Esophagus (tissue), 2 donors: ENCODE data around the gene MDFI. TPM values are rescaled to one million over a fixed set of nuclear protein-coding genes. Genes with fewer than 3 reads are reported as not detected.

Source experiments
- H3K27ac ChIP-seq, 2 donors: one replicate each; pipeline ENCODE4 v1.5.1; 2013; ENCODE audit warnings: low read depth in 2 of 2, mild to moderate bottlenecking in 2 of 2, inconsistent platforms in 1 of 2, low read length in 1 of 2, moderate library complexity in 1 of 2
- H3K27me3 ChIP-seq, 2 donors: one replicate each; pipeline ENCODE4 v1.6.1; 2013; ENCODE audit warnings: low read length in 2 of 2, control low read depth in 1 of 2, mild to moderate bottlenecking in 1 of 2; ENCODE audit not compliant: insufficient read depth in 2 of 2, control insufficient read depth in 1 of 2
- H3K36me3 ChIP-seq, 2 donors: one replicate each; pipeline ENCODE4 v1.6.1; 2013; ENCODE audit warnings: low read length in 1 of 2; ENCODE audit not compliant: control insufficient read depth in 2 of 2, insufficient read depth in 2 of 2
- H3K4me1 ChIP-seq, 2 donors: one replicate each; pipeline ENCODE4 v1.6.1; 2013; ENCODE audit warnings: low read length in 1 of 2; ENCODE audit not compliant: control insufficient read depth in 2 of 2, insufficient read depth in 2 of 2
- H3K4me3 ChIP-seq, 2 donors: one replicate each; pipeline ENCODE4 v1.5.1; 2013; ENCODE audit warnings: low read length in 2 of 2, mild to moderate bottlenecking in 2 of 2, low read depth in 1 of 2, moderate library complexity in 1 of 2
- H3K9me3 ChIP-seq, 2 donors: one replicate each; pipeline ENCODE4 v1.6.1; 2013; ENCODE audit warnings: mild to moderate bottlenecking in 2 of 2, low read depth in 1 of 2, low read length in 1 of 2, moderate library complexity in 1 of 2; ENCODE audit not compliant: control insufficient read depth in 2 of 2, insufficient read depth in 1 of 2
- WGBS, 2 donors: extraction: QIAGEN DNeasy Blood & Tissue Kit; methylation state at CpG; one replicate each; pipeline ENCODE4 v1.1.7; 2013; 5-methylcytosine and 5-hydroxymethylcytosine counted together
- polyA plus RNA-seq, 2 donors: library from polyadenylated mRNA; stranded (reverse); fragments of 200-250 nt; gene quantifications; one replicate each; pipeline ENCODE4 v1.2.3, GENCODE V29; 2013
- donor health status: healthy with polysubstance abuse.
- donor health status: Bipolar disorder and iron deficiency.

MDFI gene
- polyA plus RNA-seq, 2 donors, result 57.2 to 70.3 TPM

DNA sequence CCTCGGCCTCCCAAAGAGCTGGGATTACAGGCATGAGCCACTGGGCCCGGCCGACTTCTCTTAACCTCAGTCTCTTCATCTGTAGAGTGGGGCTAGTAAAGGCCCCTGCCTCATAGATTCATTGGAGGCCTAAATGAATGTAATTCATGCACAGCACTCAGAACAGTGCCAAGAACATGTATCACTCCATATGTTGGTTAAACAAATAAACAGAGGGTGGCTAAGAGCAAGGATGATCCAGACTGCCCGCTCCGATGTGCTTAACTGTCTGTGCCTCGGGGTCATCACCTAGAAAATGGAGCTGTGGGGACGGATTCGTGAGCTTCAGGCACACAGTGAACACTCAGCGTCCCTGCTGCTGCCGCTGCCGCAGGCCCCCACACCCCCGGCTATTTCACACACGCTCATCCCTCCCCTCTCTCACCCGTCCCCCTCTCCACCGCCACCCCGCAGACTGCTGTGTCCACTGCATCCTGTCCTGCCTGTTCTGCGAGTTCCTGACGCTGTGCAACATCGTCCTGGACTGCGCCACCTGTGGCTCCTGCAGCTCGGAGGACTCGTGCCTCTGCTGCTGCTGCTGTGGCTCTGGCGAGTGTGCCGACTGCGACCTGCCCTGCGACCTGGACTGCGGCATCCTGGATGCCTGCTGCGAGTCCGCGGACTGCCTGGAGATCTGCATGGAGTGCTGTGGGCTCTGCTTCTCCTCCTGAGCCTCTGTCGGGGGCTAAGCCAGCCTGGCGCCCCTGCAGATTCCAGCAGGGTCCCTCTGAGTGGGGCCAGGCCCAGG, 14.8 kb downstream of the MDFI start:
- Histone ChIP-seq H3K9me3 (no peaks in the 10 kb centered on the region), H3K4me1 (no peaks in the 10 kb centered on the region), H3K4me3 (no peak overlapping the region), H3K27me3 (no peaks in the 10 kb centered on the region), H3K27ac (no peak overlapping the region), H3K36me3 (peaks cover 0 to 16% of the 10 kb centered on the region in 2 donors)
- WGBS, 2 donors, result 70 to 81% methylated on average over 32 of the region's 32 CpGs

DNA sequence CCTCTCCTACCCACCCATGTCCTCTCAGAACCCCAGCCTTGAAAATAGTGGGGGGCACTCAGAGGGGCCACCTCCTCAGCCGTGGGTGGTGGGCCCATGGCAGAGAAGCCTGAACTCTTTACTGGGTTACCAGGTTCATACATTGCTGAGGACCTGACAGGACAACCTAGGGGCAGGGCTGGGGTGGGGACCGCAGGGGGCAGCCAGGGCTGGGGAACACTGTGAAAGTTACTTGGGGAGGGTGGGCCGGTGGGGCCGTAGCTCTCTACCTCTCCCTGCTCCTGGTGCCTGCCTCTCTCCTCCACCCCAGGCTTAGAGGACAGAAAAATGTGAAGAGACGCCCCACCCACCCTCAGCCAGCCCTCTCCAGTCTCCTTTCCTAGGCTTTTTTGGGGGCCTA, 15.4 kb downstream of the MDFI start:
- WGBS, 2 donors, result 69 to 79% methylated on average over 5 of the region's 5 CpGs
- Histone ChIP-seq H3K27me3 (no peaks in the 10 kb centered on the region), H3K4me3 (no peak overlapping the region), H3K36me3 (peaks cover 0 to 16% of the 10 kb centered on the region in 2 donors), H3K9me3 (no peaks in the 10 kb centered on the region), H3K27ac (no peak overlapping the region), H3K4me1 (no peaks in the 10 kb centered on the region)

GRCh38 chr6:41654151-41654697, 16.0 kb downstream of the MDFI start:
- Histone ChIP-seq H3K36me3 (peaks cover 0 to 12% of the 10 kb centered on the region in 2 donors), H3K4me3 (no peak overlapping the region), H3K9me3 (no peaks in the 10 kb centered on the region), H3K4me1 (no peaks in the 10 kb centered on the region), H3K27me3 (no peaks in the 10 kb centered on the region), H3K27ac (no peak overlapping the region)
- 60 to 69% methylated on average over 5 of the region's 5 CpGs for WGBS, 2 donors

DNA sequence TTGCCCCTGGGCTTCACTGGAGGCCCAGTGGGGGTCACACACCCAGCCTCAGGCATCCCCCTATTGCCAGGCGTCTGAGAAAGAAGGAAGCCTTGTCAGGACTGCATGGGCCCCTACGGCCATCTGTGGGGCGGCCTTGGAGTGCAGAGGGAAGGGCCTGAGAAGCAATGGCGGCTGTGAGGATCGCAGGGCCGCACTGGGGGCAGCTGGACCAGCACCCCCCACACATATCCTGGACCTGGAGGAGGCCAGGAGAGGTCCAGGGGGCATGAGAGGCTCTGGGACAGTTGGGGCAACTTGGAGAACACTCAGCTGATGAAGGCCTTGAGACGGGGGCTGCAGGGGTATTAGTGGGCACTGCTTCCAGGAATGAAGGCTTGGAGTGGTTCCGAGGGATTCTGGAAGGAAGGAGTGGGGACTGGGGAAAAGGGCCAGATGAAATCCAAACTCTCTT, 16.5 kb downstream of the MDFI start:
- Histone ChIP-seq H3K27me3 (no peaks in the 10 kb centered on the region), H3K9me3 (no peaks in the 10 kb centered on the region), H3K4me3 (no peak overlapping the region), H3K36me3 (peaks cover 0 to 11% of the 10 kb centered on the region in 2 donors), H3K27ac (no peak overlapping the region), H3K4me1 (no peaks in the 10 kb centered on the region)
- WGBS, 2 donors, result 81 to 84% methylated on average over 8 of the region's 8 CpGs

DNA sequence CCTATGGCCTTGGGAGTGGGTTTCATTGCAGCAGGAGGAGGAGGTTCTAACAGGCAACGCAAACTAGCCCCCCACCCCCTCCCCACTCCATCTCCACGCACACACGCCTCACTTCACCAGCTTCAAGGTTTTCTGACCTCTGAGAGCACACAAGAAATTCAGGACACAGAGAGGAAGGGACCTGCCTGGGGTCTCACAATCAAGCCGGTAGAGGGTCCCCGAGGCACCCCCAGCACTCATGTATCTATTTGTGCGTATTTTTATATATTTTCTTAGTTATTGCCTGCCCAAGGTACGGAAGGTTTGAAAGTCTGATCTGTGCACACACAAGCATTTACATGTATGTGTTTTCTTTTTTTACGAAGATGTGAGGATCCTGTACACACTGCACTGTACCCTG, 16.9 kb downstream of the MDFI start:
- H3K27me3 ChIP-seq, result no peaks in the 10 kb centered on the region
- no peaks in the 10 kb centered on the region for H3K4me1 ChIP-seq
- H3K9me3 ChIP-seq, result no peaks in the 10 kb centered on the region
- H3K36me3 ChIP-seq, result peaks cover 0 to 11% of the 10 kb centered on the region in 2 donors
- WGBS, 2 donors, result 87 to 90% methylated on average over 8 of the region's 8 CpGs
- H3K4me3 ChIP-seq, result no peak overlapping the region
- H3K27ac ChIP-seq, result no peak overlapping the region

DNA sequence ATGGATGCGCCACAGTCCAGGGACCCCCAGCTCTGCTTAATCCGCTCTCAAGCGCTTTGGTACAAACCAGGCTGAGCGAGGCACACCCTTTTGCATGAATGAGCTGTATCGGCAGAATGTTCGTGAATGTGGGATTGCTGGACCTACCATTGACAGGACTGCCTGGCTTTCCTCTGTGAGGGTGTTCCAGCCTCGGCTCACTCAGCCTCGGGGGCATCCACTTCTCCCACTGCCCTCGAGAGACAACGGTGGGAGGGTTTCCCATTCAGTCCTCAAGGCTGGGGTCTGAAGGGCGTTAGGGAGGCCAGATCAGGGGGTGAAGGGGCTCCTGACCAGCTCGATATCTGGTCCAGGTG, 17.4 kb downstream of the MDFI start:
- H3K4me1 ChIP-seq, result no peaks in the 10 kb centered on the region
- 64% methylated on average over 12 of the region's 12 CpGs for WGBS, 2 donors
- no peaks in the 10 kb centered on the region for H3K27me3 ChIP-seq
- H3K4me3 ChIP-seq, result no peak overlapping the region
- H3K9me3 ChIP-seq, result no peaks in the 10 kb centered on the region
- H3K36me3 ChIP-seq, result peaks cover 0 to 11% of the 10 kb centered on the region in 2 donors
- no peak overlapping the region for H3K27ac ChIP-seq

DNA sequence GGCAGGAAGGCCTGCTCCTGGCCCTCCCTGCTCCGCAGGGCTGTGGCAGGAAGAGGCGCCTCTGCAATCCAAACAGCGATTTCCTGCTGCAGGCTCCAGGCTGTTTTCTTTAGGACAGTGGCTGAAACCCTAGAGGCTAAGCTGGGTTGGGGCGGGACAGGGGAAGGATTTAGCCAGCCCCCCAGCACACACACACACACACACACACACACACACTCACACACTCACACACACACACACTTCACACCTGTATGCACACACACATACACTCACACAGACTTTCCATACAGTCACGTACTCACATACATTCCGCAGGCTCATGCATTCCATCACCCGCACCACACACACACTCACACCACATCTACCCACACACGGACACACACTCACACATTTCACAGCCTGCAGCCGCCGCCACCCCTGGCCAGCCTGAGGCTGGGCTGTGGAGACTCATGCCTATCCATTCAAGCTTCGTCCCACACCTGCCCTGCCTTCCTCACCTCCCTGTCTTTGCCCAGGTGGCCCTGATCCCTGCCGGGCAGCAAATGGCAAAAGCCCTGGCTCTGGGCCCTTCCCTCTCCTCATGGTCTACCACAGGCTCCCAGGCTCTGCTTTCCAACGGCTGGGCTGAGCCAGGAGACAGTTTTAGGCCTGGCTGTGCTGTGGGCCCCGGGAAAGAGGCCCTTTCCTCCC, 17.9 kb downstream of the MDFI start:
- 58 to 61% methylated on average over 14 of the region's 14 CpGs for WGBS, 2 donors
- no peaks in the 10 kb centered on the region for H3K27me3 ChIP-seq
- H3K27ac ChIP-seq, result no peak overlapping the region
- H3K36me3 ChIP-seq, result peaks cover 0 to 11% of the 10 kb centered on the region in 2 donors
- no peaks in the 10 kb centered on the region for H3K4me1 ChIP-seq
- H3K4me3 ChIP-seq, result no peak overlapping the region
- no peaks in the 10 kb centered on the region for H3K9me3 ChIP-seq

DNA sequence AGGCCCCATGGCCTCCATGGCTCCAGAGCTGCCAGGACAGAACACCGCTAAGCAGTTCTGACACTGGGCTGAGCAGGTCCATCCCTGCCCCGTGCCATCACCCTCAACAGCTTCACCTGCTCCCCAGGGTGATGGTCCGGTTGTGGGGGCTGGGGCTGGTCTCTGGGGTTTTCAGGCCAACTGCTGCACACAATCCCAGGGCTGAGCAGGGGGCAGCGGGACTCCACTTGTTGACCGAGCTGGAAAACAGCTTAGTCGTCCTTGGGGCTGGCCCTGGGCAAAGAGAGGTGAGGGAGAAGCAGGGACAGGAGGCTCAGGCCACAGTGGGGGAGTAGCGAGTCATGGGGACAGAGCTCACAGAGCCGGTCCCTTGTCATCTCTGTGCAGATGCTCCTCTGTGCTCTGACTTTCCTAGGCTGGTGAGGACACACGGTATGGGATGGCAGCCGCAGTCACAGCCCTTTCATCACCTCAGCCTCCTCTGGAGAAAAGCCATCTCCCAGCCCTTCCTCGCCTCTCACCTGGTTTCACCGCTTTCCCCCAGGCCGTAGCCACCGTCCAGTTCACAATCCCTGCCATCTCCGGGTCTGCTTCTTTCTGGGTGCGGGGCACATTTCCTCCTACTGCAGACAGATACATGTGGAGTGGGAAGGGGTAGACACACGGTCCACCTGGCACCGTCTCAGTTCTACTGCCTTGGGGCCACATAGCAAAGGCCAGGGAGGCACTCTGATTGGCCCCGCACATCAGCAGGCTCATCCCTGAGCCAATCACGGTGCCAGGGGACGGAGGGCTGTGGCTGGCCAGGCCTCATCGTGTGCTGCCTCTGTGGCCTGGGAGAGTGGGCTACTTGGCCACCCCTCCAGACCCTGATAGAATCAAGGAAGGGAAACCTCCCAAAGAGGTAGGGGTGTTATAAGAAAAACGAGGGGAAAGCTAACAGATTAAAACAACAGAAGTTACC, 19.1 kb downstream of the MDFI start:
- 79 to 84% methylated on average over 23 of the region's 23 CpGs for WGBS, 2 donors
- Histone ChIP-seq H3K27me3 (no peaks in the 10 kb centered on the region), H3K27ac (no peak overlapping the region)

GRCh38 chr6:41658636-41659035, 20.4 kb downstream of the MDFI start:
- H3K27me3 ChIP-seq, result no peaks in the 10 kb centered on the region
- no peaks in the 10 kb centered on the region for H3K9me3 ChIP-seq
- H3K27ac ChIP-seq, result no peak overlapping the region
- 83 to 92% methylated on average over 13 of the region's 13 CpGs for WGBS, 2 donors
- H3K4me1 ChIP-seq, result no peaks in the 10 kb centered on the region
- no peaks in the 10 kb centered on the region for H3K36me3 ChIP-seq
- no peak overlapping the region for H3K4me3 ChIP-seq

More for the DNA sequence above, 19.1 kb downstream of the MDFI start:
- Histone ChIP-seq H3K36me3 (peaks cover 0 to 4% of the 10 kb centered on the region in 2 donors), H3K4me1 (no peaks in the 10 kb centered on the region), H3K9me3 (no peaks in the 10 kb centered on the region), H3K4me3 (no peak overlapping the region)
